GM18499 (cell line): Measurements from ENCODE around the gene WDR93.
"Not testable (repeated sequence)": the region's sequence is repeated elsewhere in the genome, so short reads cannot be mapped to it uniquely, and the experiment has no call there.

Source experiments
- ATAC-seq: cut with Tn5 transposase; IDR thresholded peaks from one replicate; pipeline ENCODE4 v1.9.1; 2021; ENCODE audit warnings: moderate number of reproducible peaks; ENCODE audit not compliant: insufficient read depth, unreplicated experiment

The WDR93 gene

GRCh38 chr15:89783861-89784685 is 93.5 kb downstream of the WDR93 start:
- ATAC-seq, result no peak

- no peak for ATAC-seq
Measured at GRCh38 chr15:89784686-89784960, 94.0 kb downstream of the WDR93 start.

- no peak for ATAC-seq
Measured at GRCh38 chr15:89785064-89785773, 94.6 kb downstream of the WDR93 start.

- no peak for ATAC-seq
Measured at GRCh38 chr15:89785774-89786140, 95.1 kb downstream of the WDR93 start.

GRCh38 chr15:89787944-89788343 is 97.3 kb downstream of the WDR93 start:
- ATAC-seq, result no peak

- ATAC-seq, result not testable (repeated sequence)
Measured at GRCh38 chr15:89788585-89788984, 98.0 kb downstream of the WDR93 start.

- no peak for ATAC-seq
Measured at GRCh38 chr15:89790206-89790605, 99.6 kb downstream of the WDR93 start.

- ATAC-seq, result no peak
Measured at GRCh38 chr15:89790661-89791060, 100.0 kb downstream of the WDR93 start.

GRCh38 chr15:89792106-89792805 is 101.6 kb downstream of the WDR93 start:
- ATAC-seq, result no peak
